OCI-M2 (cell line): ENCODE data around the gene ALKBH6.

Source experiments
- DNase-seq: peaks from one replicate; lab custom pipeline; 2025; ENCODE audit not compliant: unreplicated experiment; lab: John Stamatoyannopoulos, UW

Gene ALKBH6

GRCh38 chr19:36030264-36031148 lies 16.5 kb upstream of the ALKBH6 start:
- DNase-seq = no peak

- DNase-seq = no peak
Measured at GRCh38 chr19:36028313-36029041, 14.5 kb upstream of the ALKBH6 start.

- DNase-seq = no peak
Measured at GRCh38 chr19:36027696-36028095, 13.7 kb upstream of the ALKBH6 start.

- DNase-seq = no peak
Measured at GRCh38 chr19:36026091-36026876, 12.3 kb upstream of the ALKBH6 start.

GRCh38 chr19:36025541-36025940 lies 11.5 kb upstream of the ALKBH6 start:
- no peak for DNase-seq

GRCh38 chr19:36023432-36023831 lies 9.4 kb upstream of the ALKBH6 start:
- DNase-seq = no peak

- no peak for DNase-seq
Measured at GRCh38 chr19:36019061-36019670, 5.2 kb upstream of the ALKBH6 start.

- DNase-seq = no peak
Measured at GRCh38 chr19:36013280-36014011, 567 bp downstream of the ALKBH6 start.

- no peak for DNase-seq
Measured at GRCh38 chr19:36010402-36010801, 3.6 kb downstream of the ALKBH6 start.

GRCh38 chr19:36009633-36010379 lies 4.2 kb downstream of the ALKBH6 start:
- DNase-seq = no peak

GRCh38 chr19:36009220-36009619 lies 4.8 kb downstream of the ALKBH6 start:
- no peak for DNase-seq

- no peak for DNase-seq
Measured at GRCh38 chr19:36008336-36008978, 5.6 kb downstream of the ALKBH6 start, which contains the start of gene SYNE4. Gene SYNE4 (minus strand): TSS chr19:36008813. CDS start chr19:36008681, 132 bp downstream.

- DNase-seq = no peak
Measured at GRCh38 chr19:36006955-36007354, 7.1 kb downstream of the ALKBH6 start.

- DNase-seq = no peak
Measured at GRCh38 chr19:36003284-36003683, 10.7 kb downstream of the ALKBH6 start.

GRCh38 chr19:36001605-36002004 lies 12.4 kb downstream of the ALKBH6 start:
- no peak for DNase-seq

- no peak for DNase-seq
Measured at GRCh38 chr19:35996777-35997176, 17.2 kb downstream of the ALKBH6 start.

GRCh38 chr19:35995048-35995993 lies 18.7 kb downstream of the ALKBH6 start, which contains the start of gene SDHAF1:
Gene SDHAF1 (plus strand): TSS chr19:35995188. CDS start chr19:35995275, 87 bp downstream.
- DNase-seq = peak; percentile 99
